ENCODE data around the gene HSP90AB1. TPM values are rescaled to one million over a fixed set of nuclear protein-coding genes. Genes with fewer than 3 reads are reported as not detected.
A peak's percentile ranks its signal among the peaks of the same experiment; 100 is the strongest.

The HSP90AB1 gene
- total RNA-seq, 1 donor: 832 TPM

- peak; percentile 89 for DNase-seq (ENCODE audit: low read depth)
Observed at GRCh38 chr6:44265007-44265721, 18.3 kb downstream of the HSP90AB1 start, which contains the start of gene NFKBIE. TSS of gene NFKBIE (minus strand) at chr6:44265551. CDS start at chr6:44265346, 205 bp downstream.

GRCh38 chr6:44265722-44266233 lies 18.9 kb downstream of the HSP90AB1 start:
- peak overlapping the region; percentile 22 for H3K4me3 ChIP-seq (ENCODE audit: low read depth, low read length)
- no peak for DNase-seq (ENCODE audit: low read depth)
- no peak for TF ChIP-seq CTCF (IDR thresholded peaks at IDR 0.05; ENCODE audit: insufficient read depth, low read length)

More at GRCh38 chr6:44265007-44265721, 18.3 kb downstream of the HSP90AB1 start, which contains the start of gene NFKBIE:
- peak; percentile 13 for TF ChIP-seq CTCF (IDR thresholded peaks at IDR 0.05; ENCODE audit: insufficient read depth, low read length)
- peak within 1 kb of the TSS; percentile 82 for H3K4me3 ChIP-seq (ENCODE audit: low read depth, low read length)

- no peak for DNase-seq (ENCODE audit: low read depth)
- TF ChIP-seq CTCF (IDR thresholded peaks at IDR 0.05; ENCODE audit: insufficient read depth, low read length): no peak
- H3K4me3 ChIP-seq (ENCODE audit: low read depth, low read length): no peak overlapping the region
Observed at GRCh38 chr6:44266347-44266746, 19.4 kb downstream of the HSP90AB1 start.

- TF ChIP-seq CTCF (IDR thresholded peaks at IDR 0.05; ENCODE audit: insufficient read depth, low read length): no peak
- no peak overlapping the region for H3K4me3 ChIP-seq (ENCODE audit: low read depth, low read length)
- no peak for DNase-seq (ENCODE audit: low read depth)
Observed at GRCh38 chr6:44267252-44267651, 20.4 kb downstream of the HSP90AB1 start.

- DNase-seq (ENCODE audit: low read depth): peak; percentile 52
- no peak overlapping the region for H3K4me3 ChIP-seq (ENCODE audit: low read depth, low read length)
- peak; percentile 98 for TF ChIP-seq CTCF (IDR thresholded peaks at IDR 0.05; ENCODE audit: insufficient read depth, low read length)
Observed at GRCh38 chr6:44268095-44268628, 21.3 kb downstream of the HSP90AB1 start.

GRCh38 chr6:44269178-44269920 lies 22.4 kb downstream of the HSP90AB1 start:
- no peak overlapping the region for H3K4me3 ChIP-seq (ENCODE audit: low read depth, low read length)
- DNase-seq (ENCODE audit: low read depth): no peak
- TF ChIP-seq CTCF (IDR thresholded peaks at IDR 0.05; ENCODE audit: insufficient read depth, low read length): no peak
